Keratinocyte (primary cell): ENCODE measurements around the gene RNF166. TPM values are rescaled to one million over a fixed set of nuclear protein-coding genes. Genes with fewer than 3 reads are reported as not detected.

Source experiments
- DNase-seq: peaks from one replicate; pipeline ENCODE4 v3.0.0-alpha.2; 2011; ENCODE audit warnings: low read depth, missing footprints, low spot score
- FAIRE-seq: peaks from 2 replicates; lab custom pipeline; 2011; peaks lifted over from hg19 to GRCh38; lab: Jason Lieb, UNC
- H2AFZ ChIP-seq: 2 replicates; pipeline ENCODE4 v1.6.0; 2012; ENCODE audit warnings: low read length, control low read depth, inconsistent platforms; ENCODE audit not compliant: control insufficient read depth
- H3K27ac ChIP-seq: 2 replicates; pipeline ENCODE4 v1.5.1; 2011; ENCODE audit warnings: low read length; ENCODE audit not compliant: control insufficient read depth, insufficient read depth
- H3K27me3 ChIP-seq: 3 replicates; pipeline ENCODE4 v1.6.0; 2011; ENCODE audit warnings: low read length; ENCODE audit not compliant: control insufficient read depth, insufficient read depth; ENCODE audit errors: extremely low read depth
- H3K36me3 ChIP-seq, 2 experiments: 2 replicates in 1 of 2; 3 replicates in 1 of 2; pipeline ENCODE4 v1.5.1; 2011; ENCODE audit warnings: low read length in 2 of 2, mild to moderate bottlenecking in 1 of 2; ENCODE audit not compliant: control insufficient read depth in 2 of 2, insufficient read depth in 2 of 2; ENCODE audit errors: extremely low read depth in 1 of 2
- H3K4me1 ChIP-seq: 3 replicates; pipeline ENCODE4 v1.5.1; 2011; ENCODE audit warnings: low read length; ENCODE audit not compliant: control insufficient read depth, insufficient read depth; ENCODE audit errors: extremely low read depth
- H3K4me2 ChIP-seq: 3 replicates; pipeline ENCODE4 v1.6.0; 2011; ENCODE audit warnings: low read depth, low read length; ENCODE audit not compliant: control insufficient read depth, insufficient read depth; ENCODE audit errors: extremely low read depth
- H3K4me3 ChIP-seq, 3 experiments: fragments of 200-600 bp in 1 of 3; sonication (generic) in 1 of 3; 2 replicates in 2 of 3; 3 replicates in 1 of 3; pipeline ENCODE4 v1.5.1; 2011 to 2016; ENCODE audit warnings: low read length in 3 of 3, mild to moderate bottlenecking in 3 of 3, control low read depth in 2 of 3, inconsistent platforms in 1 of 3, low read depth in 1 of 3, mixed read lengths in 1 of 3, mixed run types in 1 of 3, moderate library complexity in 1 of 3; ENCODE audit not compliant: control insufficient read depth in 2 of 3, insufficient read depth in 2 of 3; ENCODE audit errors: extremely low read depth in 1 of 3
- H3K79me2 ChIP-seq: 2 replicates; pipeline ENCODE4 v1.6.0; 2012; ENCODE audit warnings: low read length; ENCODE audit not compliant: control insufficient read depth, insufficient read depth
- H3K9ac ChIP-seq: 3 replicates; pipeline ENCODE4 v1.6.0; 2011; ENCODE audit warnings: low read length; ENCODE audit not compliant: control insufficient read depth, insufficient read depth; ENCODE audit errors: extremely low read depth
- H3K9me1 ChIP-seq: 3 replicates; pipeline ENCODE4 v1.6.0; 2011; ENCODE audit warnings: low read length; ENCODE audit not compliant: control insufficient read depth, insufficient read depth; ENCODE audit errors: extremely low read depth
- H3K9me3 ChIP-seq: 2 replicates; pipeline ENCODE4 v1.5.1; 2012; ENCODE audit warnings: low read depth, low read length; ENCODE audit not compliant: control insufficient read depth
- H4K20me1 ChIP-seq: 3 replicates; pipeline ENCODE4 v1.6.0; 2011; ENCODE audit warnings: low read length; ENCODE audit not compliant: control insufficient read depth, insufficient read depth; ENCODE audit errors: extremely low read depth
- EZH2 ChIP-seq: IDR thresholded peaks from one replicate; pipeline ENCODE4 v1.6.1; 2012; ENCODE audit warnings: inconsistent platforms, mild to moderate bottlenecking, low read length, moderate library complexity
- dilution Hi-C: fragments of 300-500 bp; cut with MboI; formaldehyde crosslinking; loops from one replicate; pipeline ENCODE4 v1.7.0; 2020; ENCODE audit warnings: low sequenced_read_pairs; ENCODE audit not compliant: extremely low pct_ligation_motif_present
- polyA plus RNA-seq, 5 experiments: library from polyadenylated mRNA; depleted of rRNA in 3 of 5; stranded (reverse) in 3 of 5; stranded (forward) in 1 of 5; unstranded in 1 of 5; fragments of >200 nt; gene quantifications; 1 replicate in 1 of 5; 2 replicates in 3 of 5; 3 replicates in 1 of 5; pipeline versions ENCODE4 v1.2.1 to v1.2.3, GENCODE V29; 2011 to 2012; ENCODE audit warnings: missing spikeins in 2 of 5, low read depth in 1 of 5, low replicate concordance in 1 of 5
- TF ChIP-seq, protein P1 (sequence below), 3 experiments: IDR thresholded peaks in 1 of 3; conservative IDR thresholded peaks in 1 of 3; optimal IDR thresholded peaks in 1 of 3; 2 replicates in 2 of 3; 3 replicates in 1 of 3; pipeline versions ENCODE3 to v1.5.1; 2011; ENCODE audit warnings: low read length in 3 of 3, mild to moderate bottlenecking in 3 of 3, moderate library complexity in 2 of 3, control low read depth in 1 of 3, inconsistent platforms in 1 of 3; ENCODE audit not compliant: insufficient read depth in 2 of 3; ENCODE audit errors: extremely low read depth in 1 of 3

The RNF166 gene
- polyA plus RNA-seq, 1 donor (not counting 4 experiments of a cell fraction or from before 2014, with no cell fraction given) = 3.4 TPM

DNA sequence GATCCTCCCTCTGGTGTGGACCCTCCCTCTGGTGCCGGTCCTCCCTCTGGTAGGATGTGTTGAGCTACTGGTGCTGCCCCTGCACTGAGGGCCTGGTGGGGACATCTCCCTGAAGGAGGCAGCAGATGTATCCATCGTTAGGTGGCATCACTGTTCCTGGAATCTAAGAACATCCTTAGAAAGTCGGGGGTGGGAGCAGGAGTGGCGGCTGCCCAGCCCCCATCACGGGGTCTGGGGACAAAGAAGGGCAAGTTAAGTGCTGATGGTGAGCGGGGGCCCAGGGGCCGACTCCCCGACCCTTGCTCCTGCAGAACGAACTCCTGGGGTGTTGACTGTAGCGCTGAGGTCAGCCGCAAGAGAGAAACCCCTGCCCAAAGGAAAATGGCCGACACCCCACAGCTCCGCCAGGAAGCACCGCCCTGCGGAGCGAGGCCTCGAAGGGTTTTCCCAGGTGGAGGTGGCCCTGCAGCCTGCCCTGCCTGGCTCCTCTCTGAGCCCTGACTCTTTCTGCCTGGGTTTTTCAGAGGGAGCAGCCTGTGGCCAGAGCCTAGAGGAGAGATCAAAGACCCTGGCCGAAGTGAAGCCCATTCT lies 5.6 kb upstream of the RNF166 start:
- DNase-seq = no peak
- TF ChIP-seq, protein P1, sequence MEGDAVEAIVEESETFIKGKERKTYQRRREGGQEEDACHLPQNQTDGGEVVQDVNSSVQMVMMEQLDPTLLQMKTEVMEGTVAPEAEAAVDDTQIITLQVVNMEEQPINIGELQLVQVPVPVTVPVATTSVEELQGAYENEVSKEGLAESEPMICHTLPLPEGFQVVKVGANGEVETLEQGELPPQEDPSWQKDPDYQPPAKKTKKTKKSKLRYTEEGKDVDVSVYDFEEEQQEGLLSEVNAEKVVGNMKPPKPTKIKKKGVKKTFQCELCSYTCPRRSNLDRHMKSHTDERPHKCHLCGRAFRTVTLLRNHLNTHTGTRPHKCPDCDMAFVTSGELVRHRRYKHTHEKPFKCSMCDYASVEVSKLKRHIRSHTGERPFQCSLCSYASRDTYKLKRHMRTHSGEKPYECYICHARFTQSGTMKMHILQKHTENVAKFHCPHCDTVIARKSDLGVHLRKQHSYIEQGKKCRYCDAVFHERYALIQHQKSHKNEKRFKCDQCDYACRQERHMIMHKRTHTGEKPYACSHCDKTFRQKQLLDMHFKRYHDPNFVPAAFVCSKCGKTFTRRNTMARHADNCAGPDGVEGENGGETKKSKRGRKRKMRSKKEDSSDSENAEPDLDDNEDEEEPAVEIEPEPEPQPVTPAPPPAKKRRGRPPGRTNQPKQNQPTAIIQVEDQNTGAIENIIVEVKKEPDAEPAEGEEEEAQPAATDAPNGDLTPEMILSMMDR (optimal IDR thresholded peaks at IDR 0.05 in 1 of 3, IDR thresholded peaks at IDR 0.05 in 1 of 3, conservative IDR thresholded peaks at IDR 0.05 in 1 of 3; ENCODE audit: extremely low read depth in 1 of 3, insufficient read depth in 2 of 3, low read length in 3 of 3) = no peak
- no peak for TF ChIP-seq EZH2
- Histone ChIP-seq H3K4me3 (no peak overlapping the region), H3K4me2 (no peak overlapping the region), H3K9me3 (no peaks in the 10 kb centered on the region), H3K9me1 (no peaks in the 10 kb centered on the region), H3K27me3 (no peaks in the 10 kb centered on the region), H3K36me3 (peaks cover 33 to 35% of the 10 kb centered on the region in 2 experiments), H3K79me2 (peaks cover 19% of the 10 kb centered on the region), H3K27ac (no peak overlapping the region), H2AFZ (no peak overlapping the region), H3K9ac (no peak overlapping the region), H3K4me1 (peaks cover under 1% of the 10 kb centered on the region), H4K20me1 (peaks cover 3% of the 10 kb centered on the region)
- dilution Hi-C loops = no loop called here
- FAIRE-seq = no peak

DNA sequence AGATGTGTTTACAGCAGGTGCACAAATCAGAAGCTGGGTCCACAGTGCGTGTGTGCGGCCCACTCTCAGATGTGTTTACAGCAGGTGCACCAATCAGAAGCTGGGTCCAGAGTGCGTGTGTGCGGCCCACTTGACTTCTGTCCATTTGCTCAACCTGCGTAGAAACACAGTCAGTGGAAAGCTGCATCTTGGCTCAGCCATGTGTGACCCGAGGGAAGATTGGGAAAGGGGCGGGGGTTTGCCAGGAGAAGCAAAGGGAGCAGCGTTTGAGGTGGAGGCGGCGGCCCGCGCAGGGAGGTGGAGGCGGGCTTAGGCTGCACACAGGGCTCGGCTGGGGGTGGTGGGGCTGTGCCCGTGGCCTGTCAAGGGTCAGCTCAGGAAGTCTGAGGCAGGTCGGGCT lies 4.3 kb upstream of the RNF166 start:
- Histone ChIP-seq H3K9me1 (no peaks in the 10 kb centered on the region), H3K27ac (no peak overlapping the region), H3K9me3 (no peaks in the 10 kb centered on the region), H3K36me3 (peaks cover 20 to 27% of the 10 kb centered on the region in 2 experiments), H2AFZ (no peak overlapping the region), H3K4me1 (peaks cover 3% of the 10 kb centered on the region), H3K27me3 (no peaks in the 10 kb centered on the region), H4K20me1 (no peaks in the 10 kb centered on the region), H3K79me2 (peaks cover 23% of the 10 kb centered on the region), H3K9ac (no peak overlapping the region), H3K4me3 (no peak overlapping the region), H3K4me2 (no peak overlapping the region)
- FAIRE-seq (no peak), DNase-seq (no peak)
- TF ChIP-seq, protein P1 (optimal IDR thresholded peaks at IDR 0.05 in 1 of 3, IDR thresholded peaks at IDR 0.05 in 1 of 3, conservative IDR thresholded peaks at IDR 0.05 in 1 of 3; ENCODE audit: extremely low read depth in 1 of 3, insufficient read depth in 2 of 3, low read length in 3 of 3) = no peak
- dilution Hi-C loops = no loop called here
